GM12878 (cell line): Measurements from ENCODE around the gene ENAH. TPM values are rescaled to one million over a fixed set of nuclear protein-coding genes. Genes with fewer than 3 reads are reported as not detected.

Source experiments
- BCLAF1 ChIP-seq: fragments of 450-650 bp; IDR thresholded peaks from 2 replicates; pipeline ENCODE4 v1.6.1; 2017; ENCODE audit warnings: antibody characterized with exemption, mild to moderate bottlenecking, moderate library complexity
- KDM1A ChIP-seq: fragments of 200-600 bp; sonication (generic); IDR thresholded peaks from 2 replicates; pipeline ENCODE4 v1.6.1; 2016; ENCODE audit warnings: borderline replicate concordance
- KLF5 ChIP-seq: fragments of 450-650 bp; IDR thresholded peaks from 2 replicates; pipeline ENCODE4 v1.6.1; 2014; ENCODE audit warnings: mild to moderate bottlenecking; ENCODE audit not compliant: partially characterized antibody
- MEF2A ChIP-seq: IDR thresholded peaks from 2 replicates; pipeline ENCODE4 v1.6.1; 2011; ENCODE audit warnings: low read depth, mild to moderate bottlenecking, low read length, moderate library complexity; ENCODE audit not compliant: insufficient read depth
- NR2C2 ChIP-seq: IDR thresholded peaks from 2 replicates; pipeline ENCODE4 v1.6.1; 2011; ENCODE audit warnings: borderline replicate concordance, low read depth; ENCODE audit not compliant: control insufficient read depth, insufficient read length
- SRF ChIP-seq, 2 experiments: IDR thresholded peaks; 2 replicates each; pipeline ENCODE4 v1.6.1; 2011; ENCODE audit warnings: low read depth in 2 of 2, low read length in 2 of 2, mild to moderate bottlenecking in 1 of 2, moderate library complexity in 1 of 2
- WRNIP1 ChIP-seq: IDR thresholded peaks from 2 replicates; pipeline ENCODE4 v1.6.1; 2011; ENCODE audit warnings: low read depth, low read length, improper control_type of control experiment, borderline replicate concordance
- ZBTB33 ChIP-seq: fragments of 450-650 bp; IDR thresholded peaks from 2 replicates; pipeline ENCODE4 v1.6.1; 2017; ENCODE audit warnings: mild to moderate bottlenecking
- polyA plus RNA-seq, 11 experiments: library from polyadenylated mRNA; depleted of rRNA in 4 of 11; unstranded in 6 of 11; stranded (reverse) in 5 of 11; fragments of >200 nt; fragmentation: Nextera tagmentation in 4 of 11; fragmentation: Illumina TruSeq in 1 of 11; extraction: Ambion mirVana in 4 of 11; extraction: Trizol in 1 of 11; gene quantifications; 1 replicate in 1 of 11; 2 replicates in 10 of 11; pipeline versions ENCODE4 v1.2.1 to v1.2.3, GENCODE V29; 2011 to 2016; ENCODE audit warnings: inconsistent platforms in 2 of 11, missing spikeins in 2 of 11, low read depth in 1 of 11
- total RNA-seq, 4 experiments: library from RNA; depleted of rRNA in 3 of 4; stranded (reverse); fragments of >200 nt in 3 of 4; fragmentation: Illumina TruSeq in 1 of 4; extraction: Trizol in 1 of 4; gene quantifications; 2 replicates each; pipeline versions ENCODE4 v1.2.1 to v1.2.3, GENCODE V29; 2013 to 2021

The ENAH gene
- total and polyA plus RNA-seq, 10 of the 15 experiments (the other 5 are each of a cell fraction or from before 2014, with no cell fraction given): under 0.01 to 0.62 (median 0.06) TPM; not detected in 5

- TF ChIP-seq ZBTB33 (no peak), KLF5 (no peak), KDM1A (no peak), WRNIP1 (no peak), SRF (IDR thresholded peaks at IDR 0.05; ENCODE audit: low read depth in 2 of 2, low read length in 2 of 2) (no peak), BCLAF1 (no peak), MEF2A (no peak), NR2C2 (no peak)
These were observed 47.4 kb upstream of the ENAH start (continued) for GRCh38 chr1:225700164-225700821.
